HL-60 (cell line): ENCODE measurements around the gene CBLC.

Experiments used
- DNase-seq, 2 experiments: peaks; one replicate each; pipeline ENCODE4 v3.0.0-alpha.2; 2010 to 2020; ENCODE audit warnings: low read depth in 1 of 2, low spot score in 1 of 2
- H3K27ac ChIP-seq: fragments of 250-450 bp; sonication (Bioruptor Pico); replicated peaks from 2 replicates; pipeline ENCODE4 v1.5.1; 2020; ENCODE audit warnings: mild to moderate bottlenecking, moderate library complexity
- H3K27me3 ChIP-seq: fragments of 250-450 bp; sonication (Bioruptor Pico); 2 replicates; pipeline ENCODE4 v1.5.1; 2021; ENCODE audit warnings: mild to moderate bottlenecking, moderate library complexity; ENCODE audit not compliant: insufficient read depth, poor library complexity, severe bottlenecking
- H3K4me3 ChIP-seq: replicated peaks from 2 replicates; pipeline ENCODE4 v1.5.1; 2011; ENCODE audit warnings: mild to moderate bottlenecking, control low read depth, low read length; ENCODE audit not compliant: insufficient read depth
- CTCF ChIP-seq: IDR thresholded peaks from one replicate; pipeline ENCODE4 v1.5.1; 2011; ENCODE audit warnings: low read length, control low read depth, inconsistent platforms; ENCODE audit not compliant: insufficient read depth
- GABPA ChIP-seq: IDR thresholded peaks from 2 replicates; pipeline ENCODE4 v1.6.1; 2012; ENCODE audit warnings: low read depth
- POLR2AphosphoS5 ChIP-seq: IDR thresholded peaks from 2 replicates; pipeline ENCODE4 v1.6.1; 2012; ENCODE audit warnings: low read depth
- REST ChIP-seq: IDR thresholded peaks from 2 replicates; pipeline ENCODE4 v1.6.1; 2012; ENCODE audit warnings: low read depth; ENCODE audit not compliant: insufficient replicate concordance
- SPI1 ChIP-seq: IDR thresholded peaks from 2 replicates; pipeline ENCODE4 v1.6.1; 2012; ENCODE audit warnings: low read depth, mild to moderate bottlenecking, borderline replicate concordance

CBLC gene

GRCh38 chr19:44765033-44765948 lies 12.4 kb upstream of the CBLC start:
- Histone ChIP-seq H3K27ac (no peak overlapping the region), H3K4me3 (no peak overlapping the region), H3K27me3 (no peaks in the 10 kb centered on the region)
- peak; percentile 72 to 76 for DNase-seq
- peak; percentile 23; the same call in 1 of the 2 replicates for TF ChIP-seq SPI1
- TF ChIP-seq REST = no peak
- no peak for TF ChIP-seq GABPA
- no peak for TF ChIP-seq CTCF
- no peak for TF ChIP-seq POLR2AphosphoS5

GRCh38 chr19:44765949-44766335 lies 11.7 kb upstream of the CBLC start:
- no peak for DNase-seq
- Histone ChIP-seq H3K4me3 (no peak overlapping the region), H3K27me3 (no peaks in the 10 kb centered on the region), H3K27ac (no peak overlapping the region)
- TF ChIP-seq GABPA (no peak), REST (no peak), POLR2AphosphoS5 (no peak), CTCF (no peak), SPI1 (no peak)

DNA sequence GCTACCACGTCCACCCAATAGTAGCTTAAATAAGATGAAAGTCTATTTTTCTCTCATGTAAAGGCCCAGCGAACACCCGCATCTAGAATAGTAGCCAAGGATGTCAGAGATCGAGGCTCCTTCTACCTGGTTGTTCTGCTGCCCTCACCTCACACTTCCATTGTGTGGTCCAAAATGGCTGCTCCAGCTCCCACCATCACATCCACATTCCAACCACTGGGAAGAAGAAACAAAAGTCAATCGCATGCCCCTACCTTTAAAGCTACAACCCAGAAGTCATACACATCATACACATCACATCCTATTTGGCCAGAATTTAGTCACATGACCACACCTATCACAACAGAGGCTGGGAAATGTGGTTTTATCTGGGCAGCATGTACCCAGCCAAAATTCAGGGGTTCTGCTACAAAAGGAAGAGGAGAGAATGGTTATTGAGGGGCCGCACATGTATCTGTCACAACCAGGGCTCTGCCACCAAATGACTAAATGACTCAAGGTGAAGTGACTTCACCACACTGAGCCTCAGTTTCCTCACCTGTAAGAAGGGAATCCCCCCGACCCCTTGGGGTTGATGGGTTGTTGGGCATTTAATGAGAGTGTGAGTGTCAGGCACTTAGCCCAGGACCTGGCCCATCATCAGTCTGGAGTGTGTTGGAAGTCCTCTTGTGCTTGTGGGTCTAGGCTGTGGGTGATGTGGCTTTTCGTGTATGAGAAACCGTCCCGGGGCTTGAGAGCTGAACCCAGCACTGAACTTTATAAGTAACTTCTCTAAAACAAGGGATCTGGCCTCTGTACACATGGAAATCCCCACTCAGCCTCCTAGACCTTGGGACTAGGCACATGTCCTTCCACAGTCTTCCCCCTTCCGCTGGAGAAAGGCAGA lies 10.2 kb upstream of the CBLC start:
- no peak for TF ChIP-seq SPI1
- no peak for TF ChIP-seq REST
- no peak for TF ChIP-seq GABPA
- Histone ChIP-seq H3K27ac (0 out of 2 replicates have a peak overlapping the region, but pooled peaks have one; percentile 6), H3K4me3 (no peak overlapping the region), H3K27me3 (no peaks in the 10 kb centered on the region)
- DNase-seq = peak in 1 of 2 experiments; percentile 51
